BLaER1 (cell line): ENCODE data around the gene BARX1.

Experiments
- H3K27ac ChIP-seq: shearing (Covaris generic); formaldehyde crosslinking; 2 replicates; pipeline ENCODE4 v1.8.1; 2022
- H3K27me3 ChIP-seq: shearing (Covaris generic); formaldehyde crosslinking; 2 replicates; pipeline ENCODE4 v1.8.1; 2022
- H3K36me3 ChIP-seq: shearing (Covaris generic); formaldehyde crosslinking; 2 replicates; pipeline ENCODE4 v1.8.1; 2022
- H3K4me1 ChIP-seq: shearing (Covaris generic); formaldehyde crosslinking; 2 replicates; pipeline ENCODE4 v1.8.1; 2022
- H3K4me2 ChIP-seq: shearing (Covaris generic); formaldehyde crosslinking; 2 replicates; pipeline ENCODE4 v1.8.1; 2022
- H3K4me3 ChIP-seq: shearing (Covaris generic); formaldehyde crosslinking; 2 replicates; pipeline ENCODE4 v1.8.1; 2022
- H3K9ac ChIP-seq: shearing (Covaris generic); formaldehyde crosslinking; 2 replicates; pipeline ENCODE4 v1.8.1; 2022
- H3K9me3 ChIP-seq: shearing (Covaris generic); formaldehyde crosslinking; 2 replicates; pipeline ENCODE4 v1.8.1; 2022
- H4K20me1 ChIP-seq: shearing (Covaris generic); formaldehyde crosslinking; 2 replicates; pipeline ENCODE4 v1.8.1; 2022
- Cebpa-rat ChIP-seq: shearing (Covaris generic); IDR thresholded peaks from 2 replicates; pipeline ENCODE4 v1.8.1; 2022

BARX1 gene, protein sequence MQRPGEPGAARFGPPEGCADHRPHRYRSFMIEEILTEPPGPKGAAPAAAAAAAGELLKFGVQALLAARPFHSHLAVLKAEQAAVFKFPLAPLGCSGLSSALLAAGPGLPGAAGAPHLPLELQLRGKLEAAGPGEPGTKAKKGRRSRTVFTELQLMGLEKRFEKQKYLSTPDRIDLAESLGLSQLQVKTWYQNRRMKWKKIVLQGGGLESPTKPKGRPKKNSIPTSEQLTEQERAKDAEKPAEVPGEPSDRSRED

DNA sequence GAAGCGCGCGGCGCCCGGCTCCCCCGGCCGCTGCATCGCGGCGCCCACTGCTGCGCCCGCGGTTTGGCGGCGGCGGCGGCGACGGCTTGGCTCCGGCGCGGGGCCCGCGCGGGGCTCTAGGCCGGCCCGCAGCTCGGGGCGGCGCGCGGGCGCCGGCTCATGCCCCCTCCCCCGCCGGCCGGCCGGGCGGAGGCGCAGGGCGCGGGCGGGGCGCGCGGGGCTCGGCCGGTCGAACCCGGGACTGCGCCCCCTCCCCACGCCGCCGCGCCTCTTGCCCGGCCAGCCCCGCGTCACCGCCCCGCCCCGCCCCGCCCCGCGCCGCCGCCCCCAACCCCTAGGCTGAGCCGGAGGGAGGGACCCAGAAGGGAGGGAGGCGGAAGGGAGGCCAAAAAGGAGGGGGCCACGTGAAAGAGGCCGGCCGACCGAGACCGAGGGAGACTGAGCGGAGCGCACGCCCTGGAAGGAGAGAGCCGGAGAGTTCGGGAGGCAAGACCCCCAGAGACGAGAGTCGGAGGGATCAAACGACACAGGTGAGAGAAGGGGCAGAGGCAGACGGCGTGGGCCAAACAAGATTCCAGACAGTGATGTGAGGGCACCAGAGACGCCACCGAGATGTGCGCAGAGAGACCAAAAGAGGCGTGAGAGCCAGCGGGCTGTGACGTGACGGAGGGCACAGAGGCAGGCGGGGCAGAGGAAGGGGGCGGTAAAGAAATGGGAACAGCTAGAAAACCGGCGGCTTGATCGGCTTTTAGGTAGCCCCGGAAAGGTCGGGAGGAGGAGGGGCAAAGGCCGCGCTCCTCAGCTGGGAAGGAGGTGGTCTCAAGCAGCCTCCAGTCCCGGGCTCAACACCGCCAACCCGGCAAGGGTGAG, at the start of gene BARX1:
TSS of gene BARX1 (minus strand) at position 245 of the 870 bp plus-strand sequence. CDS start at position 36, 209 bp downstream.
- no peaks in the 10 kb centered on the region for H3K36me3 ChIP-seq
- H3K4me2 ChIP-seq: peak within 1 kb of the TSS; percentile 91
- no peak for TF ChIP-seq Cebpa-rat
- no peak within 1 kb of the TSS for H3K9ac ChIP-seq
- H3K27me3 ChIP-seq: peaks cover 100% of the 10 kb centered on the region
- H4K20me1 ChIP-seq: peaks cover 94% of the 10 kb centered on the region
- peaks cover 85% of the 10 kb centered on the region for H3K4me1 ChIP-seq
- no peaks in the 10 kb centered on the region for H3K9me3 ChIP-seq
- peak within 1 kb of the TSS; percentile 65 for H3K4me3 ChIP-seq
- no peak within 1 kb of the TSS for H3K27ac ChIP-seq

DNA sequence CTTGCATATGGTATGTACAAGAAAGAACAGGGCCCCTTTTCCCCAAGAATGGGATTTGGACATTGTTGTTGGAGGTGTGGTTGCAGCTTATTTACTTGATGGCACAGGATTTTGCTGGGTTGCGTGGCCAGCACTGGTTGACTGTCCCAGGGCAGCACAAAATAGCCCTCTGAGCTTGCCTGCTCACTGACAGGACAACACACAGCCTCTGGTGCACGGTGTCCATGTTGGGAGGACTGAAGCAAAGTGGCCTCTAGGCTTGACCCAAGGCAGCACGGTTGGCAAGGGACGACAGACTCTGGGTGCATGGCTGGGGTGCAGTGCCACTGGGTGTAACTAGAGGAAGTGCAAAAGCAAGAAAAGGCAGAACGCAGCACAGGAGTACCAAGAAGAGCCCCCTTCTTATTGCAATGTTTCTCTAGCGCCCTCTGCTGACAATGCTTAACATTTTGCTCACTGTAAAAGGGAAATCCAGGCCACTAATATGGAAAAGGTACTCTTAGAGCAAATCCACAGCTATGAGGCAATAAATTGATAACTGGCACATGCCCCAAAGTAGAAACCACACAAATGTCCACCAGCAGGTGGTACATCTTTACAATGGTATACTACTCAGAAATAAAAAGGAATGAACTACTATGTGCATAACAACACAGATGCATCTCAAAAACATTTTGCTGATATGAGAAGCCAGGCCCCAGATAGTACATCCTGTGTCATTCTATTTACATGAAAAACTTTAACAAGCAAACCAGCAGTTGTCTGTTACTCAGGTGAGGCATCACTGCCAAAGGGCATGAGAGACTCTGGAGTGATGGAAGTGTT, 47.4 kb upstream of the BARX1 start:
- H3K9ac ChIP-seq: no peak overlapping the region
- no peak overlapping the region for H3K27ac ChIP-seq
- H4K20me1 ChIP-seq: no peaks in the 10 kb centered on the region
- TF ChIP-seq Cebpa-rat: no peak
- no peak overlapping the region for H3K4me3 ChIP-seq
- no peaks in the 10 kb centered on the region for H3K4me1 ChIP-seq
- H3K4me2 ChIP-seq: no peak overlapping the region
- no peaks in the 10 kb centered on the region for H3K36me3 ChIP-seq
- no peaks in the 10 kb centered on the region for H3K27me3 ChIP-seq
- H3K9me3 ChIP-seq: no peaks in the 10 kb centered on the region

DNA sequence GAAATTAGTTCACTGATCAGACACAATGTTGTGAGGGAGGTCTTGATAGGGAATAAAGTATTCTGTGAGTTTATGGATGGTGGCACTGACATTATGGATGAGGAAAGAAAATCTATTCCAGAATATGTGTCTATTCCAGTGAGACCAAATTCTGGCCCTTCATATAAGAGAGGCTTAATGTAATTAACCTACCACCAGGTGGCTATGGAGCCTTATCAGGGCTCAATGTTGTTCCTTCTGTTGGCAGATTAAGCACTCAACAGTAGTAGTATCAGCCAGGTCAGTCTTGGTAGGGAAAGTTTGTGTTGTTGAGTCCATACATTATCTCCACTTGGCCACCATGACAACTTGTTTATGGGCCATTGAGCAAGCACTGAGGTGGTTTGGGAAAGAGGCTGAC, 41.7 kb upstream of the BARX1 start:
- Histone ChIP-seq H3K27ac (no peak overlapping the region), H4K20me1 (no peaks in the 10 kb centered on the region), H3K4me2 (no peak overlapping the region), H3K9me3 (no peaks in the 10 kb centered on the region), H3K4me1 (no peaks in the 10 kb centered on the region), H3K36me3 (no peaks in the 10 kb centered on the region), H3K4me3 (no peak overlapping the region), H3K9ac (no peak overlapping the region), H3K27me3 (no peaks in the 10 kb centered on the region)
- TF ChIP-seq Cebpa-rat: no peak

DNA sequence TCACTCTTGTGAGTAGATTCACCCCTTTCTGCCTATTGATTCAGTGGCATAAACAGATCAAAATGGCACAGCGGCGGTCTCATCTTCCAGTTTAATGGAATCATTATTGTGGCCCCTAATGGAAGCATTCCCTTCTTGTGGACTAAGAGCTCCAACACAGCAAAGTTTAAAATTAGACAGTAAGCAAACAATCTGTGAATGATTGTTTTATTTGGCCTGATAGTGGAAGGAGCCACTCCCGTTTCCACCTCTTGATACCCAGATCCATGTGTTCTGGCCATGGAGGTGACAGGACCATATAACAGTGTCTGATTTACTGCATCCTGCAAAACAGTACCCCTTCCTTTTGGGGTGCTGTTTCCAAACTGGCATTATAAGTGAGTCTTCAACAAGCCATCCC, 41.2 kb upstream of the BARX1 start:
- H3K27me3 ChIP-seq: no peaks in the 10 kb centered on the region
- H3K4me2 ChIP-seq: no peak overlapping the region

DNA sequence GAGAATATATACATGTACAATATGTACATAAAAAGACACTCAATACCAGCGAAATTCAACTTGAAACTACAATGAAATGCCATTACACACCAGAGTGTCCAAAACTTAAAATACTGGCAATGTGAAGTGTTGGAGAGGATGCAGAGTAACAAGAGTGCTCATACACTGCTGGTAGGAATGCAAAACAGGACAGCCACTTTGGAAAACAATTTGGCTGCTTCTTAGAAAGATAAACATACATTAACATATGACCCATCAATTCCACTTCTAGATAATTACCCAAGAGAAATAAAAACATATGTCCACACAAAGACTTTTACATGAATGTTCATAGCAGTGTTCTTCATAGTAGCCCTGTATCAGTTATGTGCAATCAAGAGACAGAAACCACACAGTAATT, 39.4 kb upstream of the BARX1 start:
- Histone ChIP-seq H3K27me3 (no peaks in the 10 kb centered on the region), H4K20me1 (no peaks in the 10 kb centered on the region), H3K4me3 (no peak overlapping the region), H3K4me2 (no peak overlapping the region), H3K4me1 (no peaks in the 10 kb centered on the region), H3K9me3 (peaks cover 19% of the 10 kb centered on the region), H3K27ac (no peak overlapping the region), H3K9ac (no peak overlapping the region), H3K36me3 (no peaks in the 10 kb centered on the region)
- TF ChIP-seq Cebpa-rat: no peak

More for the DNA sequence above, 41.2 kb upstream of the BARX1 start:
- no peak for TF ChIP-seq Cebpa-rat
- no peak overlapping the region for H3K4me3 ChIP-seq
- no peak overlapping the region for H3K27ac ChIP-seq
- peaks cover under 1% of the 10 kb centered on the region; the same call in 1 of the 2 replicates for H3K9me3 ChIP-seq
- H3K4me1 ChIP-seq: no peaks in the 10 kb centered on the region
- H4K20me1 ChIP-seq: no peaks in the 10 kb centered on the region
- no peaks in the 10 kb centered on the region for H3K36me3 ChIP-seq
- H3K9ac ChIP-seq: no peak overlapping the region

DNA sequence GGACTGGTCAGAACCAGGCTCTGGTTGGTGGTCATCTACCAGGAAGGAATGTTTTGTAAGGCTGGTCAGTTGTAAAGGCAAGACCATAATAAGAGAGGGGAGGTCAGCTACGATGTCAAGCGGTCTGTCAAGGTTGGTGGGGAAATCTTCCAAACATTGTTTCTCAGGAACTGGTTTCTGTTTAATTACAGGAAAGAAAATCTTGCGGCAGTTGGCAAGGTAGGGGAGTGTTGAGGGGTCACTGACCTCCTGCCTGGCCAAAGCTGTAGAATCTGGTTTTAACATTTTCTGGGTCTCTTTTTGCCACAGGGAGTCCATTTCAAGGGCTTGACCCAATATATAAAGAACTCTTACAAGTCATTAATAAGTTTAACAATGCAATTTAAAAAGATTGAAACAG, 39.0 kb upstream of the BARX1 start:
- Histone ChIP-seq H4K20me1 (no peaks in the 10 kb centered on the region), H3K27ac (no peak overlapping the region), H3K4me2 (no peak overlapping the region), H3K9me3 (peaks cover 22% of the 10 kb centered on the region), H3K4me3 (no peak overlapping the region), H3K27me3 (no peaks in the 10 kb centered on the region), H3K4me1 (no peaks in the 10 kb centered on the region), H3K36me3 (no peaks in the 10 kb centered on the region), H3K9ac (no peak overlapping the region)
- TF ChIP-seq Cebpa-rat: no peak

DNA sequence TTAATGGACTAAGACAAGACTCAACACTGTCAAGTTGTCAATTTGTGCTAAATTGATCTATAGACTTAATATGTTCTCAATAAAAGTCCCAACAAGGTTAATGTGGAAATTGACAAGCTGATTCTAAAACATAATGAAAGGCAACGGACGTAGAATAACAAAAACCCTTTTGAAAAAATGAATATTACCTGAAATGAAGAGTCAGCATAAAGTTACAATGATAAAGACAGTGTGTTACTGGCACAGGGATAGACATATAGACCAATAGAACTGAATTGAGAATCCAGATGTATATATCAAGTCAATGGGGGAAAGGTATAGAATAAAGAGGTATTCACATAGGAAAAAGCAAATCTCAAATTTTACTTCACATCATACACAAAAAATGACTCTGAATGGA, 37.7 kb upstream of the BARX1 start:
- Histone ChIP-seq H3K9me3 (peaks cover 22% of the 10 kb centered on the region), H3K36me3 (no peaks in the 10 kb centered on the region), H4K20me1 (no peaks in the 10 kb centered on the region), H3K4me3 (no peak overlapping the region), H3K27ac (no peak overlapping the region), H3K4me1 (no peaks in the 10 kb centered on the region), H3K4me2 (no peak overlapping the region), H3K27me3 (no peaks in the 10 kb centered on the region), H3K9ac (no peak overlapping the region)
- TF ChIP-seq Cebpa-rat: no peak

DNA sequence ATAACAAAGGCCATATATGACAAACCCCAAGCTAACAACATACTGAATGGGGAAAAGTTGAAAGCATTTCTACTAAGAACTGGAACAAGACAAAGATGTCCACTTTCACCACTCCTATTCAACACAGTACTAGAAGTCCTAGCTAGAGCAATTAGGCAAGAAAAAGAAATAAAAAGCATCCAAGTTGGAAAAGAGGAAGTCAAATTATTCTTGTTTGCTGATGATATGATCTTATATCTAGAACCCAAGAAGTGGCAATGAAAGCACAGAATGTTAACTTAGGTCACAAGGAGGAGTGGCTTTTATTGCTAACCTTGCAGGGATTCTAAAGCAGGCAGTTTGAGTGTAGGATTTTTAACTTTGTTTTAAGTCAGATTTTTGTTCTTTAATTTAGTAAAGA, 35.3 kb upstream of the BARX1 start:
- Histone ChIP-seq H3K27me3 (no peaks in the 10 kb centered on the region), H3K36me3 (no peaks in the 10 kb centered on the region), H3K9me3 (peaks cover 33% of the 10 kb centered on the region), H3K4me2 (no peak overlapping the region), H3K4me3 (no peak overlapping the region), H3K27ac (no peak overlapping the region), H3K4me1 (no peaks in the 10 kb centered on the region), H3K9ac (no peak overlapping the region), H4K20me1 (no peaks in the 10 kb centered on the region)
- TF ChIP-seq Cebpa-rat: no peak

DNA sequence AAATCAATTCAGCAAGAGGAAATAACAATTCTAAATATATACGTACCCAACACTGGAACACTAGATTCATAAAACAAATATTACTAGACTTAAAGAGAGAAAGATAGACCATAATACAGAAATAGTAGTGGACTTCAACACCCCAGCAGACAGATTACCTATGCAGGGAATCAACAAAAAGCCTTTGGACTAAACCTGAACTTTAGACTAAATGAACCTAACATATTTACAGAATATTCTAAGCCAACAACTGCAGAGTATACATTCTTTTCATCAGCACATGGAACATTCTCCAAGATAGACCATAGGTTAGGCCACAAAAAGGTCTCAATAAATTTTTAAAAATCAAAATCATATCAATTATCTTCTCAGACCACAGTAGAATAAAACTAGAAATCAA, 32.9 kb upstream of the BARX1 start:
- H3K4me2 ChIP-seq: no peak overlapping the region
- H3K36me3 ChIP-seq: no peaks in the 10 kb centered on the region
- no peaks in the 10 kb centered on the region for H3K27me3 ChIP-seq
- no peaks in the 10 kb centered on the region for H3K4me1 ChIP-seq
- H3K27ac ChIP-seq: no peak overlapping the region
- H4K20me1 ChIP-seq: no peaks in the 10 kb centered on the region
- TF ChIP-seq Cebpa-rat: no peak
- H3K9ac ChIP-seq: no peak overlapping the region
- peaks cover 34% of the 10 kb centered on the region for H3K9me3 ChIP-seq
- H3K4me3 ChIP-seq: no peak overlapping the region
